GM12878 (cell line): Measurements from ENCODE around the gene ENO2. TPM values are rescaled to one million over a fixed set of nuclear protein-coding genes. Genes with fewer than 3 reads are reported as not detected.

Experiments
- ATAC-seq: fragments of 200-7000 bp; cut with Tn5 transposase; 3 replicates; pipeline ENCODE4 v1.9.1; 2020; ENCODE audit warnings: mild to moderate bottlenecking, moderate library complexity
- BruUV-seq: library from RNA; stranded (reverse); fragments of 400-500 nt; replicated peaks from 2 replicates; lab custom pipeline; 2021; lab: Mats Ljungman, UMichigan
- CTCF ChIA-PET: fragments of 300-600 bp; sonication (Branson Sonifier 250); formaldehyde crosslinking; extraction: SDS; loops from one replicate; lab custom pipeline; 2021; ENCODE audit warnings: inconsistent platforms; lab: Yijun Ruan, JAX
- POLR2A ChIA-PET: fragments of 350-600 bp; formaldehyde crosslinking; extraction: SDS; loops from one replicate; lab custom pipeline; 2021; ENCODE audit warnings: inconsistent platforms; lab: Charles Lee
- RAD21 ChIA-PET: fragments of 300-600 bp; sonication (Branson Sonifier 250); formaldehyde crosslinking; loops from one replicate; lab custom pipeline; 2023; ENCODE audit warnings: antibody characterized with exemption; ENCODE audit not compliant: unreplicated experiment; lab: Charles Lee
- SMC1A ChIA-PET: fragments of 300-600 bp; sonication (Branson Sonifier 250); formaldehyde crosslinking; loops from one replicate; lab custom pipeline; 2023; ENCODE audit not compliant: unreplicated experiment, uncharacterized antibody; lab: Charles Lee
- DNase-seq: peaks from one replicate; pipeline ENCODE4 v3.0.0-alpha.2; 2011; ENCODE audit warnings: low read depth, low spot score
- FAIRE-seq: peaks from 3 replicates; lab custom pipeline; 2011; peaks lifted over from hg19 to GRCh38; lab: Jason Lieb, UNC
- H2AFZ ChIP-seq: 2 replicates; pipeline ENCODE4 v1.6.0; 2011; ENCODE audit warnings: low read depth, low read length, control low read depth; ENCODE audit not compliant: control insufficient read depth
- H3K27ac ChIP-seq: 2 replicates; pipeline ENCODE4 v1.5.1; 2011; ENCODE audit warnings: control low read depth; ENCODE audit not compliant: control insufficient read depth, insufficient read depth
- H3K27me3 ChIP-seq, 2 experiments: replicated peaks in 1 of 2; 2 replicates each; pipeline versions ENCODE4 v1.6.0 to v1.6.1; 2011; ENCODE audit warnings: low read length in 1 of 2; ENCODE audit not compliant: control insufficient read depth in 2 of 2, insufficient read depth in 2 of 2
- H3K36me3 ChIP-seq, 2 experiments: 2 replicates each; pipeline ENCODE4 v1.5.1; 2011; ENCODE audit warnings: low read length in 1 of 2; ENCODE audit not compliant: control insufficient read depth in 2 of 2, insufficient read depth in 2 of 2
- H3K4me1 ChIP-seq: 2 replicates; pipeline ENCODE4 v1.6.1; 2011; ENCODE audit warnings: mild to moderate bottlenecking, low read length, moderate library complexity, mixed read lengths; ENCODE audit not compliant: control insufficient read depth, insufficient read depth
- H3K4me2 ChIP-seq: 2 replicates; pipeline ENCODE4 v1.6.0; 2011; ENCODE audit warnings: control low read depth; ENCODE audit not compliant: control insufficient read depth, insufficient read depth
- H3K4me3 ChIP-seq: fragments of 200-600 bp; sonication (generic); 2 replicates; pipeline ENCODE4 v1.5.1; 2016
- H3K79me2 ChIP-seq: 2 replicates; pipeline ENCODE4 v1.6.0; 2011; ENCODE audit warnings: low read length; ENCODE audit not compliant: control insufficient read depth, insufficient read depth
- H3K9ac ChIP-seq: 2 replicates; pipeline ENCODE4 v1.8.0; 2011; ENCODE audit warnings: low read length, control low read depth, mixed read lengths; ENCODE audit not compliant: control insufficient read depth, insufficient read depth
- H3K9me3 ChIP-seq: replicated peaks from 3 replicates; pipeline ENCODE4 v1.5.1; 2011; ENCODE audit warnings: mild to moderate bottlenecking, low read length; ENCODE audit not compliant: control insufficient read depth, insufficient read depth
- H4K20me1 ChIP-seq: 2 replicates; pipeline ENCODE4 v1.6.0; 2011; ENCODE audit not compliant: control insufficient read depth, insufficient read depth
- ASH2L ChIP-seq: fragments of 300-600, 200-600 bp; sonication (generic); IDR thresholded peaks from 2 replicates; pipeline ENCODE4 v1.6.1; 2017; ENCODE audit warnings: low read depth, mild to moderate bottlenecking, borderline replicate concordance
- DPF2 ChIP-seq: fragments of 450-650 bp; IDR thresholded peaks from 2 replicates; pipeline ENCODE4 v1.6.1; 2017; ENCODE audit warnings: mild to moderate bottlenecking
- EED ChIP-seq: sonication (generic); IDR thresholded peaks from 2 replicates; pipeline ENCODE4 v1.6.1; 2016; ENCODE audit warnings: antibody characterized with exemption, low read depth
- ELK1 ChIP-seq: IDR thresholded peaks from 2 replicates; pipeline ENCODE4 v1.6.1; 2012; ENCODE audit warnings: low read depth, low read length, improper control_type of control experiment
- HDGF ChIP-seq: fragments of 450-650 bp; IDR thresholded peaks from 2 replicates; pipeline ENCODE4 v1.6.1; 2016; ENCODE audit warnings: antibody characterized with exemption
- NBN ChIP-seq: fragments of 450-650 bp; IDR thresholded peaks from 2 replicates; pipeline ENCODE4 v1.6.1; 2016
- NFXL1 ChIP-seq: fragments of 450-650 bp; IDR thresholded peaks from 2 replicates; pipeline ENCODE4 v1.6.1; 2017; ENCODE audit warnings: antibody characterized with exemption, mild to moderate bottlenecking, borderline replicate concordance
- POU2F2 ChIP-seq: IDR thresholded peaks from 3 replicates; pipeline ENCODE4 v1.6.1; 2011; ENCODE audit warnings: low read depth, mild to moderate bottlenecking, low read length, borderline replicate concordance
- RBBP5 ChIP-seq: fragments of 200-600 bp; sonication (generic); conservative IDR thresholded peaks from 2 replicates; pipeline ENCODE4 v1.6.1; 2016
- SPI1 ChIP-seq: IDR thresholded peaks from 2 replicates; pipeline ENCODE4 v1.6.1; 2011; ENCODE audit warnings: low read depth, mild to moderate bottlenecking, low read length, moderate library complexity, borderline replicate concordance; ENCODE audit not compliant: insufficient read depth
- TCF12 ChIP-seq: IDR thresholded peaks from 2 replicates; pipeline ENCODE4 v1.6.1; 2011; ENCODE audit warnings: low read depth, mild to moderate bottlenecking, low read length
- TCF3 ChIP-seq: IDR thresholded peaks from 2 replicates; pipeline ENCODE4 v1.6.1; 2012; ENCODE audit warnings: low read depth, mild to moderate bottlenecking, low read length, borderline replicate concordance; ENCODE audit not compliant: insufficient read depth
- ZNF384 ChIP-seq: IDR thresholded peaks from 2 replicates; pipeline ENCODE4 v1.6.1; 2012; ENCODE audit warnings: low read depth, mild to moderate bottlenecking, low read length, improper control_type of control experiment, borderline replicate concordance
- WGBS: methylation state at CpG from one replicate; pipeline ENCODE4 v1.1.6; 2016; ENCODE audit warnings: low lambda C conversion rate; ENCODE audit not compliant: insufficient replicate concordance, insufficient coverage; ENCODE audit errors: missing lambda C conversion rate; 5-methylcytosine and 5-hydroxymethylcytosine counted together
- in situ Hi-C: fragments of 300-500 bp; cut with MboI; formaldehyde crosslinking; loops from 9 replicates; pipeline ENCODE4 v1.14.3; 2018; ENCODE audit warnings: mixed read lengths
- intact Hi-C: fragments of 100-400 bp; cut with micrococcal nuclease; formaldehyde crosslinking; loops from one replicate; pipeline ENCODE4 v1.14.2; 2022; ENCODE audit not compliant: unreplicated experiment
- polyA plus RNA-seq, 11 experiments: library from polyadenylated mRNA; depleted of rRNA in 4 of 11; unstranded in 6 of 11; stranded (reverse) in 5 of 11; fragments of >200 nt; fragmentation: Nextera tagmentation in 4 of 11; fragmentation: Illumina TruSeq in 1 of 11; extraction: Ambion mirVana in 4 of 11; extraction: Trizol in 1 of 11; gene quantifications; 1 replicate in 1 of 11; 2 replicates in 10 of 11; pipeline versions ENCODE4 v1.2.1 to v1.2.3, GENCODE V29; 2011 to 2016; ENCODE audit warnings: inconsistent platforms in 2 of 11, missing spikeins in 2 of 11, low read depth in 1 of 11
- total RNA-seq, 4 experiments: library from RNA; depleted of rRNA in 3 of 4; stranded (reverse); fragments of >200 nt in 3 of 4; fragmentation: Illumina TruSeq in 1 of 4; extraction: Trizol in 1 of 4; gene quantifications; 2 replicates each; pipeline versions ENCODE4 v1.2.1 to v1.2.3, GENCODE V29; 2013 to 2021

The ENO2 gene
- total and polyA plus RNA-seq, 10 of the 15 experiments (the other 5 are each of a cell fraction or from before 2014, with no cell fraction given) = 24.8 to 196 (median 43.1) TPM

GRCh38 chr12:6947615-6948014, 33.2 kb downstream of the ENO2 start:
- H3K27me3 ChIP-seq = no peaks in the 10 kb centered on the region
- no peaks in the 10 kb centered on the region for H3K9me3 ChIP-seq
- CTCF ChIA-PET = interaction anchor here (0.8 to 11.6 kb wide), 7 partner anchors 10 to 161 kb away, joined by 3 to 645 read pairs (median 11); partner anchors contain the start of genes C1R and C1RL
- H2AFZ ChIP-seq = no peak overlapping the region
- H3K79me2 ChIP-seq = peaks cover 59% of the 10 kb centered on the region
- SMC1A ChIA-PET = interaction anchor here (0.6 to 11.6 kb wide), 6 partner anchors 13 to 164 kb away, joined by 3 to 395 read pairs (median 36); partner anchors contain the start of gene C1RL
- no peak for DNase-seq
- no TSS peak for BruUV-seq
- TF ChIP-seq RBBP5 = no peak
- TF ChIP-seq EED = no peak
- TF ChIP-seq ELK1 = no peak
- 0 out of 2 replicates have a peak, but pooled peaks have one; percentile 8 for TF ChIP-seq HDGF
- 0 out of 2 replicates have a peak, but pooled peaks have one; percentile 15 for TF ChIP-seq ZNF384
- no peak for TF ChIP-seq ASH2L
- TF ChIP-seq SPI1 = no peak
- TF ChIP-seq TCF12 = no peak
- TF ChIP-seq NFXL1 = no peak
- 0 out of 2 replicates have a peak, but pooled peaks have one; percentile 9 for TF ChIP-seq NBN
- no peak for TF ChIP-seq TCF3
- no peak for TF ChIP-seq POU2F2
- TF ChIP-seq DPF2 = no peak
- POLR2A ChIA-PET = interaction anchor here (0.7 to 17.8 kb wide), 9 partner anchors 9 to 230 kb away, joined by 3 to 524 read pairs (median 4); partner anchors contain the start of genes CDCA3, LPCAT3 and USP5
- FAIRE-seq = no peak
- 51% methylated on average over 8 of the region's 8 CpGs for WGBS
- in situ Hi-C loops = no loop called here
- peaks cover 0 to 14% of the 10 kb centered on the region in 2 experiments; a peak in 1 of 4 replicates for H3K36me3 ChIP-seq
- intact Hi-C loops = no loop called here
- H3K4me2 ChIP-seq = peak overlapping the region; percentile 61
- no peak overlapping the region; the same call in 1 of the 2 replicates for H3K27ac ChIP-seq
- no peak overlapping the region; the same call in 1 of the 2 replicates for H3K4me3 ChIP-seq
- RAD21 ChIA-PET = interaction anchor here (0.6 to 7.0 kb wide), 5 partner anchors 13 to 162 kb away, joined by 3 to 426 read pairs (median 6); partner anchors contain the start of gene C1RL
- no peak overlapping the region for H3K9ac ChIP-seq
- H3K4me1 ChIP-seq = peaks cover 55% of the 10 kb centered on the region
- no peaks in the 10 kb centered on the region for H4K20me1 ChIP-seq
- no peak for ATAC-seq
